ENCODE results near the gene EDA.

DNA sequence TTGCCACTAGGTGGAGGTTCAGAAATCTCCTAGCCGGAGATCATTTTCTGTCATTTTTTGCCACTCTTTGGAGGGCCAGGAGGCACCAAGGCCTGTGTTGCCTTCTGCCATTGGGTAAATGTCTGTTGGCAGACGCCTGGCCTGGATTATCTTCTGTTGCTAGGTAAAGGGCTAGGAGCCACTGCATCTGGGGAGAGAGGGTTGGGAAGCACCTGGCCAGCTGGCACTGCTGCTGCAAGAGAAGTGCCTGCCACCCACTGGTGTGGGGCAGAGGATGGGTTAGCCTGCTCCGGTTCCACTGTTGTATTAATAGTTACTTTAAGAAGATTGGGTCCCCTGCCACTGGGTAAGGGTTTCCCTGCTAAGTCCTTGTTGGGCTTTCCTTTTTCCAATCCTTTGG lies 375.8 kb downstream of the EDA start:
- TF ChIP-seq YY1 (IDR thresholded peaks at IDR 0.05; ENCODE audit: low read depth), result no peak
- TF ChIP-seq, protein P1, sequence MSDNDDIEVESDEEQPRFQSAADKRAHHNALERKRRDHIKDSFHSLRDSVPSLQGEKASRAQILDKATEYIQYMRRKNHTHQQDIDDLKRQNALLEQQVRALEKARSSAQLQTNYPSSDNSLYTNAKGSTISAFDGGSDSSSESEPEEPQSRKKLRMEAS (IDR thresholded peaks at IDR 0.05), result no peak
- TF ChIP-seq CEBPB (IDR thresholded peaks at IDR 0.05), result no peak
- TF ChIP-seq, protein P2, sequence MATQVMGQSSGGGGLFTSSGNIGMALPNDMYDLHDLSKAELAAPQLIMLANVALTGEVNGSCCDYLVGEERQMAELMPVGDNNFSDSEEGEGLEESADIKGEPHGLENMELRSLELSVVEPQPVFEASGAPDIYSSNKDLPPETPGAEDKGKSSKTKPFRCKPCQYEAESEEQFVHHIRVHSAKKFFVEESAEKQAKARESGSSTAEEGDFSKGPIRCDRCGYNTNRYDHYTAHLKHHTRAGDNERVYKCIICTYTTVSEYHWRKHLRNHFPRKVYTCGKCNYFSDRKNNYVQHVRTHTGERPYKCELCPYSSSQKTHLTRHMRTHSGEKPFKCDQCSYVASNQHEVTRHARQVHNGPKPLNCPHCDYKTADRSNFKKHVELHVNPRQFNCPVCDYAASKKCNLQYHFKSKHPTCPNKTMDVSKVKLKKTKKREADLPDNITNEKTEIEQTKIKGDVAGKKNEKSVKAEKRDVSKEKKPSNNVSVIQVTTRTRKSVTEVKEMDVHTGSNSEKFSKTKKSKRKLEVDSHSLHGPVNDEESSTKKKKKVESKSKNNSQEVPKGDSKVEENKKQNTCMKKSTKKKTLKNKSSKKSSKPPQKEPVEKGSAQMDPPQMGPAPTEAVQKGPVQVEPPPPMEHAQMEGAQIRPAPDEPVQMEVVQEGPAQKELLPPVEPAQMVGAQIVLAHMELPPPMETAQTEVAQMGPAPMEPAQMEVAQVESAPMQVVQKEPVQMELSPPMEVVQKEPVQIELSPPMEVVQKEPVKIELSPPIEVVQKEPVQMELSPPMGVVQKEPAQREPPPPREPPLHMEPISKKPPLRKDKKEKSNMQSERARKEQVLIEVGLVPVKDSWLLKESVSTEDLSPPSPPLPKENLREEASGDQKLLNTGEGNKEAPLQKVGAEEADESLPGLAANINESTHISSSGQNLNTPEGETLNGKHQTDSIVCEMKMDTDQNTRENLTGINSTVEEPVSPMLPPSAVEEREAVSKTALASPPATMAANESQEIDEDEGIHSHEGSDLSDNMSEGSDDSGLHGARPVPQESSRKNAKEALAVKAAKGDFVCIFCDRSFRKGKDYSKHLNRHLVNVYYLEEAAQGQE (IDR thresholded peaks at IDR 0.05; ENCODE audit: low read depth), result no peak
- no peak for TF ChIP-seq TAF1 (IDR thresholded peaks at IDR 0.05; ENCODE audit: low read depth)
- no peak for TF ChIP-seq EP300 (IDR thresholded peaks at IDR 0.05; ENCODE audit: borderline replicate concordance)
- TF ChIP-seq TEAD4 (IDR thresholded peaks at IDR 0.05), result no peak
- TF ChIP-seq CREB1 (IDR thresholded peaks at IDR 0.05; ENCODE audit: low read depth), result no peak
- TF ChIP-seq EGR1 (IDR thresholded peaks at IDR 0.05), result no peak
- no peak for TF ChIP-seq ZBTB7A (IDR thresholded peaks at IDR 0.05; ENCODE audit: low read depth)
- TF ChIP-seq, protein P3, sequence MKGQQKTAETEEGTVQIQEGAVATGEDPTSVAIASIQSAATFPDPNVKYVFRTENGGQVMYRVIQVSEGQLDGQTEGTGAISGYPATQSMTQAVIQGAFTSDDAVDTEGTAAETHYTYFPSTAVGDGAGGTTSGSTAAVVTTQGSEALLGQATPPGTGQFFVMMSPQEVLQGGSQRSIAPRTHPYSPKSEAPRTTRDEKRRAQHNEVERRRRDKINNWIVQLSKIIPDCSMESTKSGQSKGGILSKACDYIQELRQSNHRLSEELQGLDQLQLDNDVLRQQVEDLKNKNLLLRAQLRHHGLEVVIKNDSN (IDR thresholded peaks at IDR 0.05), result no peak
- TF ChIP-seq FOXM1 (IDR thresholded peaks at IDR 0.05; ENCODE audit: borderline replicate concordance, low read depth), result no peak
- no peak for TF ChIP-seq RAD21 (IDR thresholded peaks at IDR 0.05; ENCODE audit: low read depth)
